HG03066 (cell line): ENCODE measurements around the gene NSL1.
"Not testable (repeated sequence)": the region's sequence is repeated elsewhere in the genome, so short reads cannot be mapped to it uniquely, and the experiment has no call there.

Experiments
- ATAC-seq: cut with Tn5 transposase; IDR thresholded peaks from one replicate; pipeline ENCODE4 v1.9.1; 2021; ENCODE audit warnings: low read depth; ENCODE audit not compliant: unreplicated experiment

Gene NSL1

DNA sequence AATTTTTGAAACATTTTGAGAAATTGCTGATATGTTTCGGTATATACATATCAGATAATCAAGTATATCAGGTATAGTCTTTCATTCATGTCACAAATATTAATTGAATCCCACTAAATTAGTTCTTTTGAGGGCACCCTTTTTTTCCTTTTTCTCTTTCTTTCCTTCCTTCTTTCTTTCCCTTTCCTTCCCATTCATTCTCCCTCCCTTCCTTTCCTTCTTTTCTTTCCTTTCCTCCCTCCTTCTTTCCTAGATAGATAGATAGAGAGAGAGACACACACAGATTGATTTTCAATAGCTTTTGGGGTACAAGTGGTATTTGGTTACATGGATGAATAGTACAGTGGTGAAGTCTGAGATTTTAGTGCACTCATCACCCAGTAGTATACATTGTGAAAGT, 5.7 kb downstream of the NSL1 start:
- no peak for ATAC-seq

DNA sequence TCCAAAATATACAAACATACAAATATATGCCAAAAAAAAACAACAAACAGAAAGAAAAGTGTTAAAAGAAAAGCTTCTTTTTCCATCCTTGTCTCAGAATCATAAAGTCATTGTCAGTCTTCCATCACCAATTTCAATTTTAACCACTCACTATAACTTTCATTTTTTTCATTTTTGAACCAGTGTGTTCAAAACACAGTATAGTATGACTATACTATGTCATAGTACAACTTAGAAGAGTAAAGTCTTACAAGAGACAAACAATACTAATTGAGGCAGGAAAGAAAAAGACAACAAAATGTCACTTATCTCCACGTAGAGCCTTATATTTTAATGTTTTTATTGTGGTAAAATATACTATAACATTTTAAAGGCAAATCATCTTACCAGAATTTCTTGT, 7.6 kb downstream of the NSL1 start:
- ATAC-seq = no peak

DNA sequence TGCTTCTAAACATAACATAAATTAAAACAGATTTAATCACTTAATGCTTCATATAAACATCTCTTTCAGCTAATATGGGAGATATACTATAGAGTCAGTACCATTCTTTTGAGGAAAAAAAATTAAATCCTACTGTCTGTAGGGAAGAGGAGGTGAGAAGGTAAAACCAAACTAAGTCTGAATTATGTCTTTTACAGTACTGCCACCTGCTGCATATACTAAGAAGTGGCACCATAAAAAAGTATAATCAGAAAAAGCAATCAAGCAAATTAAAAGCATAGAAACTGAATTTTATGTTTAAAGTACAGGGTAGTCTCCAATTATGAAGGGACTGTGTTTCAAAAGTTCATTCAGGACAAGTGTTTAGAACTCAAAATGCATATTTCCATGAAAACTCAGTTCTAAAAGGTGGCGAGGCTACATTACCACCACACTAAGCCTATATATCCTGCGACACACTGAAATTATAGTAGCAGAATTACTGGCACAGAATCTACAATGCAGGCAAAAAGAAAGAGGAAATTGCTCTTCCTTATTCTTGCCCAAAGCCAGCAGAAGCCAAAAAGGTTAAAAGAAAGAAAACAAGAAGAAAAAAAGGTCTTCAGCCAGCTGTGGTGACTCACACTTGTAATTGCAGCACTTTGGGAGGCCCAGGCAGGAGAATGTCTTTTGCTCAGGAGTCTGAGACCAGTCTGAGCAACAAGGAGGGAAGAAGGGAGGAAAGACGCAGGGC, 9.0 kb downstream of the NSL1 start:
- ATAC-seq = no peak

DNA sequence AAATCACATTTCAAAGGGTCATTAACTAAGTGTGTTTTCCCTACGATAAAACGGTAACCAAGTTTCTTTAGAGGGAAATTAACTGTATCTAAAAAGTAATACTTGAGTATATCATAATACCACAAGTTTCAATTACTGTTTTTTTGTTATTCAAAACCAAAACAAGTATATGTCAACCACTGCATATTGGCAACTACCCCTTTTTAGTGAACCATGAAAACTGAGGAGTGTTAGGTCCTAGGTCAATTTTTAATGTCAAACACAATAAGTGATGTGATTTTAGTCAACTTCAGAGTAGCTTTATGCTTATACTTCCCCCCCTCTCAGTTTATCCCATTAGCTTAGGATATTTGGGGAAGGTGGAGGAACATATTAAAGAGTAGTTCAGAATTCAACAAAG, 10.4 kb downstream of the NSL1 start:
- ATAC-seq = no peak

DNA sequence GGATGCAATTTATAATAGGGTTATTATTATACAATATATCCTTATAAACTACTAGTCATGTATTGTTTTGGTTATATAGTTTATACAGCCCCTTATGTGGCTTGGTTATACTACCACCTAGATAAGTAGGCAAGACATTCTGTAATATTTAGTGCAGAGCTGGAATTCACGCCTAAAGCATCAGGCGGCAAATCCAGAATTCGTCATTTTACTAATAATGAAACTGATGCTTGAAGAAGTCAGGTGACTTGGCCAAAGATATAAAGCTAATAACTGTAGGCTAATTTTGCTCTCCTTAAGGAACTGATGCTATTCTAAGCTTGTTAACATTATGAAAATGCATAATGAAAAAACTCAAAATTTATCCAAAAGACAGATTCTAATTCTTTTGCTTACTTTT, 10.8 kb downstream of the NSL1 start:
- no peak for ATAC-seq

DNA sequence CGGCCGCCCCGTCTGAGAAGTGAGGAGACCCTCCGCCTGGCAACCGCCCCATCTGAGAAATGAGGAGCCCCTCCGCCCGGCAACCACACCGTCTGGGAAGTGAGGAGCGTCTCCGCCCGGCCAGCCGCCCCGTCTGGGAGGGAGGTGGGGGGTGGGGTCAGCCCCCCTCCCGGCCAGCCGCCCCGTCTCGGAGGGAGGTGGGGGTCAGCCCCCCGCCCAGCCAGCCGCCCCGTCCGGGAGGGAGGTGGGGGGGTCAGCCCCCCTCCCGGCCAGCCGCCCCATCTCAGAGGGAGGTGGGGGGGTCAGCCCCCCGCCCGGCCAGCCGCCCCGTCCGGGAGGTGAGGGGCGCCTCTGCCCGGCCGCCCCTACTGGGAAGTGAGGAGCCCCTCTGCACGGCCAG, 12.5 kb downstream of the NSL1 start:
- not testable (repeated sequence) for ATAC-seq

DNA sequence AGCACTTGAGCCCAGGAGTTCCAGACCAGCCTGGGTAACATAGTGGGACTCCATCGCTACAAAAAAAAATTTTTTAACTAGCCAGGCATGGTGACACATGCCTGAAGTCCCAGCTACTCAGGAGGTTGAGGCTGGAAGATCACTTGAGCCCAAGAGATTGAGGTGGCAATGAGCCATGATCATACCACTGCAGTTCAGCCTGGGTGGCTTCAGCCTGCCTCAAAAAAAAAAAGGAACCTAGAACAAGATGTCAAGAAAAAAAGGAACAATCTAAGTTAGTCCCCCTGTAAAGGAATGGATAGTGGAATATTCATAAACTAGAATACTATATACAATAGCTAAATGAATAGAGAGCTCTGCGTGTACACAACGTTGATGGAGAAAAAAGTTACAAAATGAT, 14.4 kb downstream of the NSL1 start:
- no peak for ATAC-seq

DNA sequence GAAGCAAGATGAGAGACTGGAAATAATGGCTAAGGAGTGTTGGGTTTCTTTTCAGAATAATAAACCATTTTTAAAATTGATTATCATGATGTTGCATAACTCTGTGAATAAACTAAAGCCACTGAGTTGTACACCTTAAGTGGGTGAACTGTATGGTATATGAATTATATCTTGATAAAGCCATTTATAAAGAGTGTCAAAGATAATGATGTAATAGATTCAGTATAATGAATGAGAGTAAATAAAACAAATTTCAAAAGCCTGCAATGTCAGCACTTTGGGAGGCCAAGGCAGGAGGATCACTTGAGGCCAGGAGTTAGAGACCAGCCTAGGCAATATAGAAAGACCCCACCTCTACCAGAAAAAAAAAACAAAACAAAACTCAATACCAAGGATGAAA, 16.3 kb downstream of the NSL1 start:
- no peak for ATAC-seq

DNA sequence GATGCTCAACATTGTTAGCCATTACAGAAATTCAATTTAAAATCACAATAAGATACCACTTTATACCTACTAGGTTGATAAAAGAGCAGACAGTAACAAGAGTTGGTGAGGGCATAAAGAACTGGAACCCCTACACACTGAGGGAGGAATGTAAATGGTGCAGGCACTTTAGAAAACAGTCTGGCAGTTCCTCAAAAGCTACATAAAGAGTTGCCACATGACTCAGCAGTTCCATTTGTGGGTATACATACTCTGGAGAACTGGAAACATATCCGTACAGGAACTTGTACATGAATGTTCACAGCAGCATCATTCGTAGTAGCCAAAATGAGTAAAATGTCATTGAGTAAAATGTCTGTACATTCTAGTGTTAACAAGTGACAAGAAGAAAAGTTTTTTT, 17.0 kb downstream of the NSL1 start:
- ATAC-seq = no peak

DNA sequence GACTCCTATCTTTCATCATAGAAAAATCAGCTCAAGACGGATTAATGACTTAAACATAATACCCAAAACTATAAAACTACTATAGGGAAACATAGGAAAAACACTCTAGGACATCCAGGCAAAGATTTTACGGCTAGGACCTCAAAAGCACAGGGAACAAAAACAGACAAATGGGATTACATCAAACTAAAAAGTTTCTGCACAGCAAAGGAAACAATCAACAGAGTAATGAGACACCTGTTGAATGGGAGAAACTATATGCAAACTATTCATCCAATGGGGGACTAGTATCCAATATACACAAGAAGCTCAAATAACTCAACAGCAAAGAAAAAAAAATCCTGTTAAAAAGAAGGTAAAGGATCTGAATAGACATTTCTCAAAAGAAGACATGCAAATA, 18.6 kb downstream of the NSL1 start:
- ATAC-seq = no peak

DNA sequence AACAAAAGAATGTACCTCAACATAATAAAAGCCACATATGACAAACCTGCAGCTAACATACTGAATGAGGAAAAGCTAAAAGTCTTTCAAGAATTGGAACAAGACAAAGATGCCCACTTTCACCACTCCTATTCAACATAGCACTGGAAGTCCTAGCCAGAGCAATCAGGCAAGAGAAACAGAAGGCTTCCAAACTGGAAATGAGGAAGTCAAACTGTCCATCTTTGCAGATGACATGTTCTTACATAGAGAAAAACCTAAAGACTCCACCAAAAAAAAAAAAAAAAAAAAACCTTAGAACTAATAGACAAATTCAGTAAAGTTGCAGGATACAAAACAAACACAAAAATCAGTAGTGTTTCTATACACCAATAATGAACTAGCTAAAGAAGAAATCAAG, 20.2 kb downstream of the NSL1 start:
- ATAC-seq = no peak

DNA sequence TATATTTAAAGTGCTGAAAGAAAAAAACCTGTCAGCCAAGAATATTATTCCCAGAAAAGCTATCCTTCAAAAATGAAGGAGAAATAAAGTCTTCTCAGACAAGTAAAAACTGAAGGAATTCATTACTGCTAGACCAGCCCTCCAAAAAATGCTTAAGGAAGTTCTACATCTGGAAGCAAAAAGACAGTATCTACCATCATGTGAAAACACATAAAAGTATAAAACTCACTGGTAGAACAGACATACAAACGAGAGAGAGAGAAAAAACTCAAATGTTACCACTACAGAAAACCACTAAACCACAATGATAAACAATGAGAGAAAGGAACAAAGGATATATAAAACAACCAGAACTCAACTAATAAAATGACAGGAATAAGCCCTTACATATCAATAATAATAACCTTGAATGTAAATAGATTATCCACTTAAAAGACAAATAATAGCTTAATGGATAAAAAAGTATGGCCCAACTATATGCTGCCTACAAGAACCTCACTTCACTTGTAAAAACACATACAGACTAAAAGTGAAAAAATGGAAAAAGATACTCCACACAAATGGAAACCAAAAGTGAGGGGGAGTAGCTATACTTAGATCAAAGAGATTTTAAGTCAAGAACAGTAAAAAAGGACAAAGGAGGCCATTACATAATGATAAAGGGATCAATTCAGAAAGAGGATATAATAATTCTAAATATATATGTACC, 22.0 kb downstream of the NSL1 start:
- ATAC-seq = no peak

DNA sequence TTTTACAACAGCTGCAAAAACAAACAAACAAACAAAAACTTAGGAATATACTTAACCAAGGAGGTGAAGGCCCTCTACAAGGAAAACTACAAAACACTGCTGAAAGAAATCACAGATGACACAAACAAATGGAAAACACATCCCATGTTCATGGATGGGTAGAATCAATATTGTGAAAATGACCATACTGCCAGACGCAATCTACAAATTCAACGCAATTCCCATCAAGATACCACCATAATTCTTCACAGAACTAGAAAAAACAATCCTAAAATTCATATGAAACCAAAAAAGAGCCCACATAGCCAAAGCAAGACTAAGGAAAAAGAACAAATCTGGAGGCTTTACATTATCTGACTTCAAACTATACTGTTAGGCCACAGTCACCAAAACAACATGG, 24.8 kb downstream of the NSL1 start:
- ATAC-seq = not testable (repeated sequence)

DNA sequence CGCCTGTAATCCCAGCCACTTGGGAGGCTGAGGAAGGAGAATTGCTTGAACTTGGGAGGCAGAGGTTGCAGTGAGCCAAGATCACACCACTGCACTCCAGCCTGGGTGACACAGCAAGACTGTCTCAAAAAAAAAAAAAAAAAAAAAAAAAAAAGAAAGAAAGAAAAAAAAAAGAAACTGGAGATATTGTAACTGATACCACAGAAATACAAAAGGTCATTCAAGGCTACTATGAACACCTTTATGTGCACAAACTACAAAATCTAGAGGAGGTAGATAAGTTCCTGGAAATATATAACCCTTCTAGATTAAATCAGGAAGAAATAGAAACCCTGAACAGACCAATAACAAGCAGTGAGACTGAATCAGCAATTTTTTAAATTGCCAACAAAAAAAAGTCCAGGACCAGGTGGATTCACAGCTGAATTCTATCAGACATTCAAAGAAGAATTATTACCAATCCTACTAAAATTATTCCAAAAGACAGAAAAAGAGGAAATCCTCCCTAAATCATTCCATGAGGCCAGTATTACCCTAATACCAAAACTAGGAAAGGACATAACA, 26.8 kb downstream of the NSL1 start:
- ATAC-seq = not testable (repeated sequence)

DNA sequence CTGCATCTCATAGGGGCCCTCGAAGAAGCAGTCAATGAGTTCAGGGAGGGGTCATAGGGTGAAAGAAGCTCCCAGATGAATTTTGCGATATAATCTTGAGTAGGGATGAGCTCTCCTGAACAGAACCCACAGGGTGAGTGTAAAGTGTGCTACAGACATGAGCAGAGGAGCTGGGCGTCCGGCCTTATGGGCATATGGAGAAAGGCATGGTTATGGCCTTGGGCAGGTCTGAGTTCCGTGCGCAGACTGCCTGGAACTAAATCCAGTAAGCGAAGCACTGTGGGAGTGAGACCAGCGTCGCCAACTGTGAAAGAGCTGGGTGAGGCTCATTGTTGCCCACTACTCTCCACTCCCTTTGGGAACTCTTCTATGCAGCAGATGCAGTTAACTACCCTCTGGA, 28.7 kb downstream of the NSL1 start:
- ATAC-seq = no peak

DNA sequence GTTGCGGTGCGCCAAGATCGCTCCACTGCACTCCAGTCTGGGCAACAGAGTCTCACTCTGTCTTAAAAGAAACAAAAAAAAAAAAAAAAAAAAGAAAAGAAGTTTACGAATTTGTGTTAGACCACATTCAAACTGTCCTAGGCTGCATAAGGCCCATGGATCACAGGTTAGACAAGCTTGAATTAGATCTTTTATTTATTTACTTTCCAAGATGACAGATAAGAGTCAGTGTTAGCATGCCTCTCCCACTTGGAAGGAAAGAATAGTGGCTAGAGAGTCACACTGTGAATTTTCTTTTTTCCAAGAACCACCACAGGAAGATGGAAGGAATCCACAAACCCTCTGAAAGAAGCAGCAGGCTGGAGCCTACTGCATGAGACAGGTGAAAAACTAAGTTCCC, 29.3 kb downstream of the NSL1 start:
- ATAC-seq = no peak

DNA sequence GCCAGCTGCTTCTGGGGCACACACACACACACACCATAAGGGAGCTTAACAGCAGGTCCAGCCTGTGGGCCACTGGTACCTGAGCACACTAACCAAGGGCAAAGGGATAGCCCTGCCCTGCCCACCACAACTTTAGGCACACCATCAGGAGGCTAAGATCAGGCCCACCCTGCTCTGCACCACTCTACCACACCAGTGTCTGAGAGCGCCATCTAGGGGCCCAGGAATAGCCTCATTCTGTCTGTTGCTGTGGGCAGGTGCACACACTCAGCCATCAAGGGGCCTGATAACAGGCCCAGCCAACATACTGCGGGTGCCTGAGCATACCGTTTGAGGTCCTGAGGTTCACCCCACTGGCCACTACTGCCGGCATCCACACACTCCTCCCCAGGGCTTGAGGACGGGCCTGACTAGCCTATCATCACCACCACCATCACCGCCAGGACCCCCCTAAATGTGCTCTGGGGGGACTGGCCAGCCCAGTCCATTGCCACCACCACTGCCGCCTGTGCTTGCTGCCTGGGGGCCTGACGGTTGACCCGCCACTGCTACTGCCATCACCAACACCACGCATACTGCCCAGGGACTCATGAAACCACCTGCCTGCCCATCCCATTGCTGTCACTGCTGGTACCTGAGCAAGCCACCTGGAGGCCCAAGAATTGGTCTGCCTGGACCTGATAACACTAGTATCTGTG, 31.3 kb downstream of the NSL1 start:
- ATAC-seq = no peak

DNA sequence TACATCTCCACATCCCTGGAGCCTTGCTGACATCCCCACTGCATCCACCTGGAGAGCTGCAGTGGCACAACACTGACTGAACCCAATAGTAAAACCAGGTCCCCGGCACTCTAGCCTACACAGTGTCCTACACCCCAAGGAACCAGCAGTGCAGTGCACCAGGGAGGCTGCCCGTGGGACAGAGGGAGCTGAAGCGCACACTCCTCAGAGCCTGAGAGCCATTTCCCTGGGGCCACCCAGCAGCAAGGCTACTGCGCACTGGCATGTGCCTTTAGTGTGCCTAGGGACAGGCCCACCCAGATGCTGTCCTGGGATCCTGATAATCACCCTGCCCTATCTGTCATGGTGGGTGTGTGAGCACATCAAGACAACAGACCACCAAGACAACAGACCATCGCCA, 31.9 kb downstream of the NSL1 start:
- ATAC-seq = no peak

DNA sequence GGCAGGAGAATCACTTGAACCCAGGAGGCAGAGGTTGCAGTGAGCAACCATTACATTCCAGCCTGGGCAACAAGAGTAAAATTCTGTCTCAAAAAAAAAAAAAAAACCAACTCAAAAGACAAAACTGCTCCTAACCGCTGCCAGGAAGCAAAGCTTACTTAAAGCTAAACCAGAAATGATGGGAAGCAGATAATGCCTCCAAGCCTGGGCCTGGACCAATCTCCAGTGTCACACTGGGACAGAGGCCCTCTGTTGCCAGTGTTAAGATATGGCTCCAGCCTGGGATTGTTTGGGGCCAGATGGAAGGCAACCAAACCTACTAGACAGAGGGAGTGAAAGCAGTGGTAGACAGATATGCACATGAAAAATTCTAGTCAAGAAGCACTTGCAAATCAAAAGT, 36.9 kb downstream of the NSL1 start:
- no peak for ATAC-seq

DNA sequence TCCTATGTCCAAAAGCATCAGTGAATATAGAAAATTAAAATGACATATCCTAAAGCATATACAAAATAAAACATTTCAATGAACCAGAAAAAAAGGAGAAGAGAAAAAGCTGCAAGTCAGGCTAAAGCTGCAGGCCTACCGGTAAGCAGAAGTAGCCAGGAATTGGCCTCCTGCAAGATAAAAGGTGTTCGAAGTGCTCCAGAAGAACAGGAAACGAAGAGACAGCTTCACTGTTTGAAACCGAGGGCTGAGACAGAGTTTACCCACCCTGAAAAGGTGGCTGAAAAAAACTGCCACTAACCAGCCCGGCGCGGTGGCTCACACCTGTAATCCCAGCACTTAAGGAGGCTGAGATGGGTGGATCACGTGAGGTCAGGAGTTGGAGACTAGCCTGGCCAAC, 37.4 kb downstream of the NSL1 start:
- ATAC-seq = peak; percentile 54

DNA sequence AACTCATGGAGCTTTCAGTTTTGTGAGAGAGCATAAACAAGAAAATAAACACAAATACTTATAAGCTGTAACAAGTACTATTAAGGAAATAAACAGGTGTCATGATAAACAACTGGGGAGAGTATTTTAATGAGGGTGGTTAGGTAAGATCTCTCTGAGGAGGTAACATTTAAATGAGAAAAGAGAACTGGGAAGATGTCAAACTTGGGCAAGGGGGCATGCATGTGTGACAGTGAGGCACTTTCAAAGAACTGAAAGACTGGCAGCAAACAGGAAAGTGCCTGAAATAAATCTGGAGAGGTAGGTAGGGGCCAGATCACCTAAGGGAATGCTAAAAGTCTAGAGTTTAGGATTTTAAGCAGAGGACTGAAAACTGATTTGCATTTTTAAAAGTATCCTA, 37.8 kb downstream of the NSL1 start:
- no peak for ATAC-seq
